Glutamatergic neuron (in vitro differentiated cells): Measurements from ENCODE around the gene SNX10. TPM values are rescaled to one million over a fixed set of nuclear protein-coding genes. Genes with fewer than 3 reads are reported as not detected.

ENCODE experiments used
- DNase-seq: peaks from one replicate; pipeline ENCODE4 v3.0.0; 2022
- H3K27ac Mint-ChIP-seq: one replicate; pipeline ENCODE4 v1.8.0; 2020; ENCODE audit warnings: mild to moderate bottlenecking, mixed read lengths, inconsistent platforms; ENCODE audit not compliant: unreplicated experiment
- H3K27me3 Mint-ChIP-seq: one replicate; pipeline ENCODE4 v1.8.0; 2020; ENCODE audit warnings: mild to moderate bottlenecking, moderate library complexity, mixed read lengths, inconsistent platforms; ENCODE audit not compliant: unreplicated experiment
- H3K36me3 Mint-ChIP-seq: one replicate; pipeline ENCODE4 v1.8.0; 2020; ENCODE audit warnings: mild to moderate bottlenecking, mixed read lengths, inconsistent platforms; ENCODE audit not compliant: unreplicated experiment
- H3K4me1 Mint-ChIP-seq: one replicate; pipeline ENCODE4 v1.8.0; 2020; ENCODE audit warnings: mild to moderate bottlenecking, low read depth, mixed read lengths, inconsistent platforms; ENCODE audit not compliant: unreplicated experiment
- H3K4me3 Mint-ChIP-seq: one replicate; pipeline ENCODE4 v1.8.0; 2020; ENCODE audit warnings: mild to moderate bottlenecking, mixed read lengths, inconsistent platforms; ENCODE audit not compliant: unreplicated experiment
- H3K9me3 Mint-ChIP-seq: one replicate; pipeline ENCODE4 v1.8.0; 2020; ENCODE audit warnings: mild to moderate bottlenecking, moderate library complexity, mixed read lengths, inconsistent platforms; ENCODE audit not compliant: unreplicated experiment
- CTCF ChIP-seq: fragments of 200-600 bp; sonication (generic); IDR thresholded peaks from one replicate; pipeline ENCODE4 v1.5.0; 2021; ENCODE audit not compliant: partially characterized antibody, unreplicated experiment
- total RNA-seq: library from RNA; stranded (reverse); fragmentation: NEBNext Ultra II Directional; extraction: Animal tissue kit (Norgen Biotek cat#: 25700); gene quantifications from one replicate; pipeline ENCODE4 v1.2.1, GENCODE V29; 2021; ENCODE audit not compliant: unreplicated experiment

The SNX10 gene
- total RNA-seq, 1 donor from 2014 or later = 6.1 TPM

- H3K27me3 Mint-ChIP-seq = peaks cover 2% of the 10 kb centered on the region
- DNase-seq = no peak
- H3K27ac Mint-ChIP-seq = no peak overlapping the region
- no peaks in the 10 kb centered on the region for H3K9me3 Mint-ChIP-seq
- H3K4me1 Mint-ChIP-seq = peaks cover 4% of the 10 kb centered on the region
- no peak for TF ChIP-seq CTCF
- H3K36me3 Mint-ChIP-seq = no peaks in the 10 kb centered on the region
- no peak overlapping the region for H3K4me3 Mint-ChIP-seq
Measured at GRCh38 chr7:26343837-26344236, 52.2 kb downstream of the SNX10 start.

GRCh38 chr7:26345202-26345601 is 53.5 kb downstream of the SNX10 start:
- Mint-ChIP-seq H3K27ac (no peak overlapping the region), H3K4me1 (peaks cover 8% of the 10 kb centered on the region), H3K4me3 (no peak overlapping the region), H3K9me3 (no peaks in the 10 kb centered on the region), H3K27me3 (peaks cover 2% of the 10 kb centered on the region), H3K36me3 (no peaks in the 10 kb centered on the region)
- DNase-seq = no peak
- no peak for TF ChIP-seq CTCF

- Mint-ChIP-seq H3K9me3 (no peaks in the 10 kb centered on the region), H3K27ac (no peak overlapping the region), H3K4me3 (no peak overlapping the region), H3K27me3 (no peaks in the 10 kb centered on the region), H3K36me3 (no peaks in the 10 kb centered on the region), H3K4me1 (peaks cover 8% of the 10 kb centered on the region)
- DNase-seq = no peak
- TF ChIP-seq CTCF = no peak
Measured at GRCh38 chr7:26345837-26346236, 54.2 kb downstream of the SNX10 start.

GRCh38 chr7:26346611-26347203 is 55.0 kb downstream of the SNX10 start:
- no peak for DNase-seq
- TF ChIP-seq CTCF = no peak

GRCh38 chr7:26348234-26348851 is 56.7 kb downstream of the SNX10 start:
- H3K27ac Mint-ChIP-seq = no peak overlapping the region
- peaks cover 8% of the 10 kb centered on the region for H3K4me1 Mint-ChIP-seq
- TF ChIP-seq CTCF = no peak
- no peaks in the 10 kb centered on the region for H3K9me3 Mint-ChIP-seq
- no peaks in the 10 kb centered on the region for H3K27me3 Mint-ChIP-seq
- H3K4me3 Mint-ChIP-seq = no peak overlapping the region
- no peaks in the 10 kb centered on the region for H3K36me3 Mint-ChIP-seq
- no peak for DNase-seq

More at GRCh38 chr7:26346611-26347203, 55.0 kb downstream of the SNX10 start:
- Mint-ChIP-seq H3K4me1 (peaks cover 8% of the 10 kb centered on the region), H3K36me3 (no peaks in the 10 kb centered on the region), H3K27ac (no peak overlapping the region), H3K27me3 (no peaks in the 10 kb centered on the region), H3K9me3 (no peaks in the 10 kb centered on the region), H3K4me3 (no peak overlapping the region)
